GM21619 (cell line): Measurements from ENCODE around the gene NID2.

Source experiments
- ATAC-seq: cut with Tn5 transposase; IDR thresholded peaks from one replicate; pipeline ENCODE4 v1.9.1; 2021; ENCODE audit not compliant: unreplicated experiment

The NID2 gene

GRCh38 chr14:51960866-51961265 lies 108.0 kb downstream of the NID2 start:
- ATAC-seq, result no peak

- no peak for ATAC-seq
These were observed 108.9 kb downstream of the NID2 start for GRCh38 chr14:51959928-51960327.

GRCh38 chr14:51957950-51958349 lies 110.9 kb downstream of the NID2 start:
- no peak for ATAC-seq
